GM12892 (cell line): ENCODE data around the gene GLIS1.

Source experiments
- POLR2A ChIP-seq: IDR thresholded peaks from 2 replicates; pipeline ENCODE4 v1.6.1; 2011; ENCODE audit warnings: low read depth, low read length, control low read depth
- POLR2AphosphoS5 ChIP-seq: IDR thresholded peaks from 2 replicates; pipeline ENCODE4 v1.6.1; 2011; ENCODE audit warnings: low read depth, low read length, control low read depth

- TF ChIP-seq POLR2AphosphoS5 (no peak), POLR2A (no peak)
Observed at GRCh38 chr1:53589043-53589887, 149.7 kb downstream of the GLIS1 start.
